ENCODE measurements around the gene TMA7. TPM values are rescaled to one million over a fixed set of nuclear protein-coding genes. Genes with fewer than 3 reads are reported as not detected.

The TMA7 gene
- total and polyA plus RNA-seq, 2 of the 13 experiments (the other 11 are each of a cell fraction or from before 2014, with no cell fraction given), result 100 to 486 TPM

GRCh38 chr3:48435774-48436476 lies 4.1 kb upstream of the TMA7 start (continued):
- TF ChIP-seq ZBTB37 (CRISPR knock-in tag; IDR thresholded peaks at IDR 0.05) (no peak), ZNF33A (CRISPR knock-in tag; IDR thresholded peaks at IDR 0.05; ENCODE audit: borderline replicate concordance) (no peak), JUNB (CRISPR knock-in tag; IDR thresholded peaks at IDR 0.05; ENCODE audit: borderline replicate concordance) (no peak), THAP8 (CRISPR knock-in tag; IDR thresholded peaks at IDR 0.05; ENCODE audit: borderline replicate concordance) (no peak), ZNF564 (CRISPR knock-in tag; IDR thresholded peaks at IDR 0.05) (no peak), ZNF746 (CRISPR knock-in tag; IDR thresholded peaks at IDR 0.05) (no peak), TCF12 (IDR thresholded peaks at IDR 0.05) (no peak), TCF12 (CRISPR knock-in tag; IDR thresholded peaks at IDR 0.05) (peak; percentile 51; the same call in 1 of the 2 replicates), NCOR1 (IDR thresholded peaks at IDR 0.05; ENCODE audit: borderline replicate concordance, low read length) (no peak), ZNF672 (CRISPR knock-in tag; IDR thresholded peaks at IDR 0.05) (no peak), MAFK (conservative IDR thresholded peaks at IDR 0.05 in 1 of 2, IDR thresholded peaks at IDR 0.05 in 1 of 2; ENCODE audit: low read length in 2 of 2) (no peak), ZNF235 (CRISPR knock-in tag; IDR thresholded peaks at IDR 0.05; ENCODE audit: borderline replicate concordance) (no peak), TFE3 (CRISPR knock-in tag; IDR thresholded peaks at IDR 0.05) (peak; percentile 43; the same call in 1 of the 2 replicates), ZNF550 (CRISPR knock-in tag; IDR thresholded peaks at IDR 0.05; ENCODE audit: borderline replicate concordance) (no peak), ZNF75D (CRISPR knock-in tag; IDR thresholded peaks at IDR 0.05; ENCODE audit: borderline replicate concordance) (no peak), PAXIP1 (CRISPR knock-in tag; conservative IDR thresholded peaks at IDR 0.05) (peak; percentile 31; the same call in 1 of the 2 replicates), HOXA3 (CRISPR knock-in tag; IDR thresholded peaks at IDR 0.05) (peak; percentile 54; the same call in 1 of the 2 replicates), SAFB2 (CRISPR knock-in tag; IDR thresholded peaks at IDR 0.05; ENCODE audit: borderline replicate concordance, low read depth) (no peak), REXO4 (CRISPR knock-in tag; IDR thresholded peaks at IDR 0.05; ENCODE audit: borderline replicate concordance) (no peak), MEIS1 (CRISPR knock-in tag; IDR thresholded peaks at IDR 0.05; ENCODE audit: borderline replicate concordance) (no peak), SALL2 (CRISPR knock-in tag; IDR thresholded peaks at IDR 0.05) (no peak), RARA (CRISPR knock-in tag; IDR thresholded peaks at IDR 0.05) (0 out of 2 replicates have a peak, but pooled peaks have one; percentile 23), ZNF256 (CRISPR knock-in tag; conservative IDR thresholded peaks at IDR 0.05) (no peak)
